NCI-H345 treated with DMSO at 0.1 percent for 48 hours (cell line): ENCODE data around the gene FYN.
A peak's percentile ranks its signal among the peaks of the same experiment; 100 is the strongest.
"Not testable (repeated sequence)": the region's sequence is repeated elsewhere in the genome, so short reads cannot be mapped to it uniquely, and the experiment has no call there.

Source experiments
- DNase-seq: peaks from one replicate; lab custom pipeline; 2025; ENCODE audit not compliant: unreplicated experiment; lab: John Stamatoyannopoulos, UW

FYN gene

DNA sequence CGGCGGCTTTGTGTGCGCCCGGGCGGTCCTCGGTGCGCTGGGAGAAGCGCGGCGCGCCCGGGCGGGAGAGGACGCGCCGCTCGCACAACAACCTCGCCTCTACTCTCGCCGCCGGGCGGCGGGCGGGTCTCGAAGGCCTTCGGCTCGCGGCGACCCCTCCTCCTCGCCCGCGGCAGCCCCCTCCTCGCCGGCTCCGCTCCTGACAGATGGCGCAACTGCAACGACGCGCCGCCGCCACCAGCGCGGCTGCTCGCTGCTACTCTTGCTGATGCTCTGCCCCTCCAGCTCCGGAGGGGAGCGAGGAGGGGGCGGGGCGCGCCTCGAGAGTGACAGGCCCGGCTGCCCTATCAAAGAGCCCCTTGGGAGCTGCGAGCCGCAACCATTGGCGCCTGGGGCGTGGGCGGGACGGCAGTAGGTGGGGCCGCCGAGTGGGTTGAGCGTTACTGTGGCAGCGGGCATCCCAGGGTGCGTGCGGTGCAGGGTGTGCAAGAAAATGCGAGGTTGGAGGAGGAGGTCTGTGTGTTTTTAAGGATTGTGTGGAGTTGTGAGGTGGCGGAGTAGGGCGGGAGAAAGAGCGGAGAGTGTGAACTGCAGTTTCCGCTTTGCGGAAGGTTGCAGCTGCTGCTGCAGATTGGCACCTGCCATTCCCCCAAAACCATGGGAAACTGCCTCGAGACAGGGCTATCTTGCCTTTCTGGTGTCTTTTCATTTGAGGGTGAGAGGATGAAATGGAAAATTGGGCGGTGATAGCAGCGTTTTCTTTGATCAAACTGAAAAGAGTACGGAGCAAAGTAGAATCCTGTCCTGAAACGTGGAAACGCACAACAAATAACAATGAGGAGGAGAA, at the start of gene FYN:
Gene FYN (minus strand): TSS at position 275 of the 847 bp plus-strand sequence. CDS start 153,401 bp downstream, outside the sequence.
- peak; percentile 96 for DNase-seq

DNA sequence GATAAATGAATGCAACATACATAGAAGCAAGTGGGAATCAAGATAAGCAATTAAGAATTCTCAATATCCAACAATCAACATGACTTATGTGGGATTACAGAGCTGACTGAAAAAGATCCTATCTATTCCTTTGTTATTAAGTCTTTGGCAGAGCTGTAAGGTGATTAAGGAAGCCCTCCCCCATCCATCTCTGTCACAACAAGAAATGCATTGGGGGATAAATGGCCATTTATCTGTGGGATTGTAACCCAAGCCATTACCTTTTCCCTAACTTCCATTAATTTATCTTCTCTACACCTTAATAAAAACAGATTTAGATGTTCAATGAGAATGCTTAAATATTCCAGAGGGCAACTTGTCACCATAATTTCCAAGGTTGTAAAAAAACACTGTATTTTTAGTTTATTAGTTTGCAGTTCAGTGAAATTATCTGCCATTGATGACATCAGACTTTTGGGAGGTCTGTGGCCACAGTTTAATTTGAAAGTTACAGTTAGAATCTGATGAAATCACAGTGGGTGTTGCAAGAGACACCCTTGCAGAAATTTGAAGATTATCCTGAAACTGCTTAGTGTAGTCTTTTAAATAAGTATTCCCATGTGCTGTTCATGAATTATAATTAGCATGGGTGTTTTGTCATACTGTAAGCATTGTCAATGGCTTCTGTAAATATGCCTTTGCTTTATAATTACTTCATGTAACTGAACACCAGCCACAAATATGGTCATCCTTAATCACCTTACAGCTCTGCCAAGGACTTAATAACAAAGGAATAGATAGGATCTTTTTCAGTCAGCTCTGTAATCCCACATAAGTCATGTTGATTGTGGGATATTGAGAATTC, 49.4 kb upstream of the FYN start:
- no peak for DNase-seq

DNA sequence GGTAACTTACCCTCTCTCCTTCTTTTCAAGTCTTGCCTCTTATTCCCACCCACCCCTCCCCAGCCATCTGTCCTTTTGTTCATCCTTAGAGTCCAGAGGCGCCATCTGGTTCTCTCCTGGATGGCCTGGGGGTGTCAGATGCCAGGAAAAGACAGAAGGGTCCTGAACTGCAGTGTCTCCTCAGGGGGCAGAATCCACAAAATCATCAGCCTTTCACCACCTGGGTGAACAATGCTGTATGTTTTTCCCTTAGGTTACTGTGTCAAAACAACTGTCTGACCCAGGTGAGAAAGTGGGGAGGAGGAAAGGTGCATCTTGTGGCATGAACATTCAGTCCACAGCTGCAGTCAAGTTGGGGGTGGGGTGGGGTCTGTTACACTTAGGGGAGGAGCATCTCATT, 47.9 kb upstream of the FYN start:
- peak; percentile 60 for DNase-seq

- no peak for DNase-seq
These were observed 47.3 kb upstream of the FYN start for GRCh38 chr6:111920578-111920977.

DNA sequence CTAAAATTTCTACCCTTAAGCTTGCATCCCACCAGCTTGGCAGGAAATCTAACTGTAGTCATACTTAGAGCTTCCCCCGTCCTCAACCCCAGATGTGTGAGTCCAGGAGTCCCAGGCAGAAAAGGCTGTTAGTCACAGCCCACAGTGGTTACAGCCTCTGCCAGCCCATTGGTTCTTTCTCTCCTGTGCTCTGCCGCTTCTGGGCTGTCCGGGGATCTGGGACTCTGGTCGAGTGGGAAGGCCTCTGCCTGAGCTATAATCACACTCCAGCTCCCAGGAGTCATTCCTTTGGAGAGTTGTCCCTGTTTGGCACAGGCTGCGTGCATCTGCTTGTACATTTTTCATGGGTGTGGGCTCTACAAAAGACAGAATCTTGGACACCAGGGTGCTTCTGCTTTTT, 45.6 kb upstream of the FYN start:
- no peak for DNase-seq

DNA sequence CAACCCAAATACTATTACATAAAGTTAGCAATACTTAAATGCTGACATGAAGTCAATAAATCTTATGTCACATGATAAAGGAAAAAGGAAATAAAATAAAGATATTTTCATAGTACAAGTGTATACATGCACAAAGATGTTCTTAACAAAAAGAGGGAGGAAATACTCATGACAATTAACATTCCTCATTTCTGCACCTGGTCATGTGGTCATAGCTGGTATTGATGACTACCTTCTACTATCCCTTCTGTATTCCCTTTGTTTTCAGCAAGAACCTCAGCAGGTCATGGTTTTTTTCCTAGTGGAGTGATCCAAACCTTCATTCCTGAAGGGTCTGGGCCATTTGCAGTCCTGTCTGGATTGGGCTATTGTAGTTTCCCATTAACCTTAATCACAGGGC, 43.5 kb upstream of the FYN start:
- no peak for DNase-seq

DNA sequence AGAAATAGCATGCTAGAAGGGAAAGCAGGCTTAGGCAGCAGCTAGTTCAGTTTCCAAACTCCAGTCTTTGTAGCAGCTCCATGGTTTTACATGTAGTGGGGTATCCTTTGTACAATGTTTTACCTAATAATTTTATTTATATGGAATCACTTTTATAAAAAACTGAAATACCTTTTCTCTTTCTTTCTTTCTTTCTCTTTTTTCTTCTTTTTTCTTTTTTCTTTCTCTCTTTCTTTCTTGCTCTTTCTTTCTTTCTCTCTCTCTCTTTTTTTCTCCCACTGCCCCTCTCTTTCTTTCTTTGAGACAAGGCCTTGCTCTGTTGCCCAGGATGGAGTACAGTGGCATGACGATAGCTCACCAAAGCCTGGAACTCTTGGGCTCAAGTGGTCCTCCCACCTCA, 41.4 kb upstream of the FYN start:
- no peak for DNase-seq

- no peak for DNase-seq
These were observed 39.7 kb upstream of the FYN start for GRCh38 chr6:111912904-111913303.

DNA sequence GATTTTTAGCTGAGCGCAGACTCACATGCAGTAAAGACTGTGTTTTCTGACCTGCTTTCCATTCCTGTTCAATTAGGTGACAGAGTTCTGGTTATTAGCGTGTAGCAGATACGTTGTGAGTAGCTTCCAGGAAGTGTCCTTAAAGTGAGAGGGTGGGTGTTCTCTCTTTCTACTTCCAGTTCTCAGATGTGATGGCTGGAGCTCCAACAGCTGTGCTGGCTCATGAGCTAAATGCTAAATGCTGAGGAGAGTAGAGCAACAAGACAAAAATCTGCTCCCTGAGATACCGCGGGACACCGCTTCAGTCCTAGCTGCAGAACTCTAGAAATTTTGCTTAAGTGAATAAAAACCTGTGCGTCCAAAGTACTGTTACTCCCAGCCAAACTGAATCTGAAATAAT, 38.2 kb upstream of the FYN start:
- DNase-seq, result no peak

GRCh38 chr6:111909238-111909637, 36.0 kb upstream of the FYN start:
- no peak for DNase-seq

GRCh38 chr6:111908365-111908764, 35.1 kb upstream of the FYN start:
- not testable (repeated sequence) for DNase-seq

- no peak for DNase-seq
These were observed 27.5 kb upstream of the FYN start for GRCh38 chr6:111900735-111901134.

GRCh38 chr6:111899531-111899930, 26.3 kb upstream of the FYN start:
- no peak for DNase-seq

DNA sequence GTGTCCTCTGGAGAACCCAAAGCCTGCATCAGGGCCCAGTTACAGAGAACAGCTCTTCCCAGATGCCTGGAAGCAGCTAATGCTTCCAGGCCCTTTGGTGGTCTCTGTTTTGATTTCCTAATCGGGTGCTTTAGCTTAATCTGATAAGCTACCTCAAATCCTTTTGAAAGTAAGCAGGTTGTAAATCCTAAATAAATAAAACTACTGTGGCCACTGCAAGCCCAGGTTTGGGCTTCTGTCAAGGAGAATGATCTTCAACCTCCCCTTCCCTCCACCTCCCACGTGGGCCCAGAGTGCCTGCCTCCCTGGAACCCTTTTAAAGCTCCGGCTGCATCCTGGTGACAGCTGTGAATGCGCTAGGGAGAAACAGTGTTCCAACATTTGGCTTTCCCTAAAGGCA, 25.2 kb upstream of the FYN start:
- no peak for DNase-seq

DNA sequence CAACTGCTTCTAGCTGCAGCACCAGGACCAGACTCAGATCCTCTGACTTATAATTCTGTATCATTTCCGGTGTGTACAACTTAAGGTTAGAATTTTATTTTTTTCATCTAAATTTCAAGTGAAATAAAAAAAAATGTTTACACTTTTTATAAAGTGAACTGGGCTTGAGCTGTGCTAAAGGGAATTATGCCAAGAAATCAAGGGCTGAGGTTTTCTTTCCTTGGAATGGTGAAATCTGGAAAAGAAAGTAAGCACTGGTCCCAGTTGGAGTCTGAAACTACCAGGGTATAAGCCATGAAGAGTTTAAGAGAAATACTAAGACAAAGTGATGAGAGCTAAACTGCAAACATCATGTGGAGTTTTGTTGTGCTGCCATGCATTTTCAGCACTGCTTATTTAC, 21.7 kb upstream of the FYN start:
- DNase-seq, result no peak

DNA sequence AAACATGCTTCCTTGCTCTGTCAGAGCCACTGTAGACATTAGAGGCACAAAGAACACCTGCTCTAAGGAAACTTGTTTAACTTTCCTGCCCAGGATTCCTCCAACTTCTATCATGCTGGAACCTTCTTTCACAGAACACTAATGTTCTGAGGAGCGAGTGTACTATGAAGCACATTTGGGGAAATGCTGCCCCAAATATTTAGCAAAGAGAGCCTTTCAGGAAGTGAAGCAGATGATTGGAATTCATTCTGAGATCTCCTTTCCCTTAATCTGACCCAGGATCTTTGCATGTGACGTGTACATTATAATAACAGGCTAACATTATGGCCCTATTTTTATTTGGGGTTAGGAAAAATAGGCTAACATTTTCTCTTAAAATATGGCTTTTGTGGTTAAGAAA, 21.0 kb upstream of the FYN start:
- DNase-seq, result no peak

DNA sequence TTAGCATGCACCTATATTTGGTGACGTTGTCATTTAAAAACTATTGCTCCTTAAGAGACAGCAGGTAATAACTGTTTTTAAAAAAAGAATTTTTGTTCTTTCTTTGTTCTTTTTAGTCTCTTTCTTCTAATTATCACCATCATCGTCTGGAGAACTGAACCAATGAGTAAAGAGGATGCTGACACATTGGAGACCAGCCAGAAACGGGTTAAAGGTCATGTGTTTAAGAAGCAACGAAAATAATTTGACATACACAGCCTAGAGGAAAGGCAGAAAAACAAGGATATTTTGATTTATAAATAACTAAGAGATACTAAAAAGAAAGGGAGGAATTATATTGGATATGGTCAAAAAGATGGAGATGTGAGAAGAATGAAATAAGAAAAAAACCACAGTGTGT, 19.2 kb upstream of the FYN start:
- DNase-seq, result no peak

GRCh38 chr6:111890988-111891387, 17.7 kb upstream of the FYN start:
- no peak for DNase-seq

- peak; percentile 73 for DNase-seq
These were observed 15.9 kb upstream of the FYN start for GRCh38 chr6:111888928-111889695.

DNA sequence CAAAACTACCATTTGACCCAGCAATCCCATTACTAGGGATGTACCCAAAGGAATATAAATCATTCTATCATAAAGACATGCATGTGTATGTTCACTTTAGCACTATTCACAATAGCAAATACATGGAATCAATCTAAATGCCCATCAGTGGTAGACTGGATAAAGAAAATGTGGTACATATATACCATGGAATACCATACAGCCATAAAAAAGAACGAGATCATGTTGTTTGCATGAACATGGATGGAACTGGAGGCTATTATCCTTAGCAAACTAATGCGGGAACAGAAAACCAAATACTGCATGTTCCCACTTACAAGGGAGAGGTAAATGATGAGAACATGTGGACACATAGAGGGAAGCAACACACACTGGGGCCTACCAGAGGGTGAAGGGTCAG, 13.5 kb upstream of the FYN start:
- not testable (repeated sequence) for DNase-seq

- no peak for DNase-seq
These were observed 12.2 kb upstream of the FYN start for GRCh38 chr6:111885373-111886027.
